Kidney glomerular epithelial cell (primary cell): ENCODE data around the gene NOXA1.
"Not testable (repeated sequence)": the region's sequence is repeated elsewhere in the genome, so short reads cannot be mapped to it uniquely, and the experiment has no call there.

Source experiments
- DNase-seq: peaks from one replicate; lab custom pipeline; 2025; lab: John Stamatoyannopoulos, UW

NOXA1 gene, protein sequence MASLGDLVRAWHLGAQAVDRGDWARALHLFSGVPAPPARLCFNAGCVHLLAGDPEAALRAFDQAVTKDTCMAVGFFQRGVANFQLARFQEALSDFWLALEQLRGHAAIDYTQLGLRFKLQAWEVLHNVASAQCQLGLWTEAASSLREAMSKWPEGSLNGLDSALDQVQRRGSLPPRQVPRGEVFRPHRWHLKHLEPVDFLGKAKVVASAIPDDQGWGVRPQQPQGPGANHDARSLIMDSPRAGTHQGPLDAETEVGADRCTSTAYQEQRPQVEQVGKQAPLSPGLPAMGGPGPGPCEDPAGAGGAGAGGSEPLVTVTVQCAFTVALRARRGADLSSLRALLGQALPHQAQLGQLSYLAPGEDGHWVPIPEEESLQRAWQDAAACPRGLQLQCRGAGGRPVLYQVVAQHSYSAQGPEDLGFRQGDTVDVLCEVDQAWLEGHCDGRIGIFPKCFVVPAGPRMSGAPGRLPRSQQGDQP

DNA sequence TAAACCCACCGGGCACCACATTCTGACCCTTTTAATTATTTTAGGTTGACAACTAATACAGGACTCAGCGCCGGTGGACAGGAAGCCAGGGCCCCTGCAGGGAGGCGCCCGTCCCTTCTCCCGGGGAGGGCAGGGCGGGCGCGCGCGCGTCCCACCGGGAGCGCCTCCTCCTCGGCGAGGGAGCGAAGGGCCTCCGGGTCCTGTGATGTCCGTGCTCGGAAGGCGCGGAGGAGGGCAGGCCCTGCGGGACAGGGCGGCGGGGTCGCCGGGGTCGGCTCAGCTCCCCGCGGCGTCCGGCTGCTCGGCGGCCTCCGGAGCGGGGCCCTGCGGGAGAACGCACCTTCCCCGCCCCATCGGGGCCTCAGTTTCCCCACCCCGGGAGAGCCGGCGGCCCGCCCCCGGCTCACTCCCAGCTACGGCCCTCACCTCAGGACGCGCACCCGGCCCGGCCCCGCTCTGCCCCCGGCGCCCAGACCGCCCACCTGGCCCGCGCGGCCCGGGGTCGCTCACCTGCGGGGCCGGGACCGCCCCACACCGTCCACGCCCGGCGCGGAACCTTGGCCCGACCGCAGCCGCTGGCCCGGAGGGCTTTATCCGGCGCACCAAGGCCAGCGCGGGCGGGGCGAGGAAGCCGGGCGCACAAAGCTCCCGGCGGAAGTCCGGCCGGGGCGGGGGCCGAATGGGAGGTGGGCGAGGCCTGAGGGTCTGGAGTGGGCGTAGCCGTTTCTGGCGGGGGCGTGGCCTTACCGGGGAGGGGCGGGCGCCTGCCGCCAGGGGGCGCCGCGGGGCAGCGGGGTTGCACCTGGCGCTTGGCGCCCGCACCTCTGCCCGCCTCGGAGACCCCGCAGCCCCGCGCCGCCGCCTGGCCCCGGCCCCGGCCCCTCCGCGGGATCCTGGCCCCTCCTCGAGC, at the start of gene NOXA1, which contains the start of gene EXD3:
NOXA1 (plus strand) TSS at position 790 of the 910 bp plus-strand sequence. CDS start 137 bp downstream, outside the sequence.
EXD3 (minus strand) TSS at position 559 of the 910 bp plus-strand sequence. CDS start 27,805 bp downstream, outside the sequence.
- DNase-seq = peak; percentile 69

- no peak for DNase-seq
Observed at GRCh38 chr9:137373611-137373980, 49.6 kb upstream of the NOXA1 start.

- DNase-seq = no peak
Observed at GRCh38 chr9:137374131-137374845, 48.9 kb upstream of the NOXA1 start.

DNA sequence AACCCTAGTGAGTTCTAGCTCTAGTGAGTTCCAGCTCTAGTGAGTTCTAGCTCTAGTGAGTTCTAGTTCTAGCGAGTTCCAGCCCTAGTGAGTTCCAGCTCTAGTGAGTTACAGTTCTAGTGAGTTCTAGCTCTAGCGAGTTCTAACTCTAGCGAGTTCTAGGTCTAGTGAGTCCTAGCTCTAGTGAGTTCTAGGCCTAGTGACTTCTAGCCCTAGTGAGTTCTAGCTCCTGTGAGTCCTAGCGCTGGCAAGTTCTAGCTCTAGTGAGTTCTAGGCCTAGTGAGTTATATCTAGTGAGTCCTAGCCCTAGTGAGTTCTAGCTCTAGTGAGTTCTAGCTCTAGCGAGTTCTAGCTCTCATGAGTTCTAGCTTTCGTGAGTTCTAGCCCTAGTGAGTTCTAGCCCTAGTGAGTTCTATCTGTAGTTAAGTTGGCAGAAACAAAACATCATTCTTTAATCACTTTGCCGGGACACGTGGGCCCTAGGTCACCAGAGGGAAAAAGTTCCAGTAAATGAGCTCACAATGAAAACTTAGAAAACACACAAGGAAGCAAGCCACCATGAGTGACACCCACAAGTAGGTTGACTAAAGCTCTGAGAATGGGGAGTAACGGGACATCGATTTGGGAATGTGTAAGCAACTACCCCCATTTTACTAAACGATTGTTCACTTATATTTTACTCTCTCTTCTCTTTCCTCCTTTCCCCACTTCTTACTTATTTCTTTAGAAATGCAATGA, 47.7 kb upstream of the NOXA1 start:
- no peak for DNase-seq

DNA sequence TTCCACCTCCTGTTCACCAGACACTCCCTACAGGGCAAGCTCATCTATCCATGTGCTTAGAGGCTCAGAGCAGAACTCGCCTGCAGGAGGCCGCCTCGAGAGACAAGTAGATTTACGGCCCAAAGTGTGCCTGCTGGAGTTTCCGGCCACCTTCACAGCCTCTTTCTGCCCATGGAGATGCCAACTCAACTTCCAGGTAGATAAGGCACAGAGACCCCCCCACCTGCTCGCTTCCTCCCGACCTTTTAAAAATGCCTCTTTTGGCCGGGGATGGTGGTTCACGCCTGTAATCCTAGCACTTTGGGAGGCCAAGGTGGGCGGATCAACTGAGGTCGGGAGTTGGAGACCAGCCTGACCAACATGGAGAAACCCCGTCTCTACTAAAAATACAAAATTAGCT, 46.8 kb upstream of the NOXA1 start:
- no peak for DNase-seq

DNA sequence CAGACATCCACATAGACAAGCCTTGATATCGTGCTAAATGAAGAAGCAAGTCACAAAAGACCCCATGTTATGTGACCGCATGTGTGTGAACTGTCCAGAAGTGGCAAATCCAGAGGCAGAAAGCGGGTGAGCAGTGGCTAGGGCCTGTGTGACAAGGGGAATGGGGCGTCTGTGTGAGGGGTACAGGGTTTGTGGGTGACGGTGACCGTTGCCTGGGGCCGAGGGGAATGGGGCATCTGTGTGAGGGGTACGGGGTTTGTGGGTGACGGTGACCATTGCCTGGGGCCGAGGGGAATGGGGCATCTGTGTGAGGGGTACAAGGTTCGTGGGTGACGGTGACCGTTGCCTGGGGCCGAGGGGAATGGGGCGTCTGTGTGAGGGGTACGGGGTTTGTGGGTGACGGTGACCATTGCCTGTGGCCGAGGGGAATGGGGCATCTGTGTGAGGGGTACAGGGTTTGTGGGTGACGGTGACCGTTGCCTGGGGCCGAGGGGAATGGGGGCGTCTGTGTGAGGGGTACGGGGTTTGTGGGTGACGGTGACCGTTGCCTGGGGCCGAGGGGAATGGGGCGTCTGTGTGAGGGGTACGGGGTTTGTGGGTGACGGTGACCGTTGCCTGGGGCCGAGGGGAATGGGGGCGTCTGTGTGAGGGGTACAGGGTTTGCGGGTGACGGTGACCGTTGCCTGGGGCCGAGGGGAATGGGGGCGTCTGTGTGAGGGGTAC, 44.3 kb upstream of the NOXA1 start:
- not testable (repeated sequence) for DNase-seq

- DNase-seq = no peak
Observed at GRCh38 chr9:137379761-137380161, 43.4 kb upstream of the NOXA1 start.

- DNase-seq = no peak
Observed at GRCh38 chr9:137380171-137380570, 43.0 kb upstream of the NOXA1 start.

DNA sequence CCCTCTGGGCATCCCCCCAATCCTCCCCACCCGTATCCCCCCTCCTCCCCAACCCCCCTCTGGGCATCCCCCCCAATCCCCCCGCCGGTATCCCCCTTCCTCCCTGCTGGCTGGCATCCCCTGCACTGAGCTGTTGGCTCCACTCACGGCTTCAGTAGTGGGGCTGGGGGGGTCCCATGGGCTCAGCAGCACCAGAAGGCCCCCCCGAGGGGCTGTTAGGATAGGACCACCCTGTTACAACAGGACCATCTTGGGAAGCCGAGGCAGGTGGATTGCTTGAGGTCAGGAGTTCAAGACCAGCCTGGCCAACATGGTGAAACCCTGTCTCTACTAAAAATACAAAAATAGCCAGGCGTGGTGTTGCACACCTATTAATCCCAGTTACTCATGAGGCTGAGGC, 42.6 kb upstream of the NOXA1 start:
- DNase-seq = no peak

DNA sequence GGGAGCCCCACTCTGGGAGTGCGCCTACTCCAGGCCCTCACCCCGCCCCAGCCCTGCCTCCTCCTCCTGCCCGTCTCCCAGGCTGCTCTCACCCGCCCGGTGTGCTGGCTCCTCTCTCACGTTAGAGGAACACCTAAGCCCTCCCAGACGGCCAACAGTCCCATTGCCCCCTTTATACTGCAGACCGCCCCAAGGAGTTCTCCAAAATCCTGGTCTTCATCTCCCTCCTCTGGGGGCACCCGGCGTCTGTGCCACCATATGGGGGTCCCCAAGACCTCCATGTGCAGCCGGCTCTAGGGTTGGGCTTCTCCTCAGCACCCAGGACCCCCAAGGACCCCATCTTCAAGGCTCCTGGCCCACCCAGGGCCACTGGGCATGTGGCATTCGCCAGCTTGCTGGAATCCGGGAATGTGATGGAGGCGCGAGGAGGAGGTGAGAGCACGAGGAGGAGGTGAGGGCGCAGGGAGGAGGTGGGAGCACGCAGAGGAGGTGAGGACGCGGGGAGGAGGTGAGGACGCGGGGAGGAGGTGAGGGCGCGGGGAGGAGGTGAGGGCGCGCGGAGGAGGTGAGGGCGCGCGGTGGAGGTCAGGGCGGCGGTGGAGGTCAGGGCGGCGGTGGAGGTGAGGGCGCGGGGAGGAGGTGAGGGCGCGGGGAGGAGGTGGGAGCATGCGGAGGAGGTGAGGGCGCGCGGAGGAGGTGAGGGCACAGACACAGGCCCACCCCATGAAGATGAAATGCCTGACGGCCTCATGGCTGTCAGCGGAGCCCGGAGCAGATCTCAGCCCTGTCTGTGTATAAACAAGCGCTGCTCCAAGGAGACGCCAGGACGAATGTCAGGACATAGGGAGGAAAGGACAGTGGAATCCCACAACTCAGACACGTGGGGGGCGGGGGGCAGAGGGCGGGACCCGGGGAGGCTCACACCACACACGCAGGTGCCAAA, 41.4 kb upstream of the NOXA1 start:
- DNase-seq = no peak

- DNase-seq = no peak
Observed at GRCh38 chr9:137382444-137383080, 40.6 kb upstream of the NOXA1 start.

- DNase-seq = no peak
Observed at GRCh38 chr9:137383081-137383783, 40.0 kb upstream of the NOXA1 start.

- DNase-seq = no peak
Observed at GRCh38 chr9:137383784-137384756, 39.1 kb upstream of the NOXA1 start.

DNA sequence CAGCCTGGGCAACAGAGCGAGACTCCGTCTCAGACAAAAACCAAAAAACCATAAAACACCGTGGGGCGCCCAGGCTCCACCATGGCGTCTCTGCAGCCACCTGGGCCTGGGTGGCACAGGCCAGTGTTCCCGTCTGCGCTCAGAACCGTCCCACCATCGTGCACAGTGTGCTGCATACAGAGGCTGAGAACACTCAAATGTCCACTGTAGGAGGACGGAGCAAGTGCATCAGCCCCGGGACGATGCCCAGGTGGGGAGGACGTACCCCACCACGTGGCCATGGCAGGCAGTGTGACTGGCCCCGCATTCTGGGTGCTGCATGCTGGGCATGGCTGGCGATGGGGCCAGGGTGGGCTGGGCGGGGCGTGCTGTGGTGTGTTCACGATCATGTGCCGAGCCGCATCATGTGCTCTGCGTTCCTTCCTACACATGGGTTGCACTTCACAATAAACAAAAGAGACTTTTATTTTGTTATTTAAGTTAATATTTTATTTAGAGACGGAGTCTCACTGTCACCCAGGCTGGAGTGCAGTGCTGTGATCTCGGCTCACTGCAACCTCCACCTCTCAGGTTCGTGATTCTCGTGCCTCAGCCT, 38.0 kb upstream of the NOXA1 start:
- no peak for DNase-seq

- not testable (repeated sequence) for DNase-seq
Observed at GRCh38 chr9:137386507-137387113, 36.6 kb upstream of the NOXA1 start.
